Muscle of leg (tissue), 11 donors: ENCODE data around the gene OR5H15. TPM values are rescaled to one million over a fixed set of nuclear protein-coding genes. Genes with fewer than 3 reads are reported as not detected.
"Not testable (repeated sequence)": the region's sequence is repeated elsewhere in the genome, so short reads cannot be mapped to it uniquely, and the experiment has no call there.

Source experiments
- DNase-seq: peaks from one replicate; pipeline ENCODE4 v3.0.0; 2013
- H3K27ac ChIP-seq: one replicate; pipeline ENCODE4 v1.5.1; 2013; ENCODE audit warnings: mild to moderate bottlenecking, low read length, control low read depth
- H3K27me3 ChIP-seq: one replicate; pipeline ENCODE4 v1.6.1; 2013; ENCODE audit warnings: low read length; ENCODE audit not compliant: control insufficient read depth, insufficient read depth
- H3K36me3 ChIP-seq: one replicate; pipeline ENCODE4 v1.6.1; 2013; ENCODE audit warnings: low read length; ENCODE audit not compliant: control insufficient read depth, insufficient read depth
- H3K4me1 ChIP-seq: one replicate; pipeline ENCODE4 v1.6.1; 2013; ENCODE audit warnings: low read length; ENCODE audit not compliant: control insufficient read depth, insufficient read depth
- H3K4me3 ChIP-seq: one replicate; pipeline ENCODE4 v1.5.1; 2013; ENCODE audit warnings: low read length, control low read depth
- H3K9me3 ChIP-seq: replicated peaks from 2 replicates; pipeline ENCODE4 v1.6.1; 2013; ENCODE audit warnings: low read depth, low read length; ENCODE audit not compliant: control insufficient read depth
- WGBS: methylation state at CpG from one replicate; pipeline ENCODE4 v1.1.5; 2013; ENCODE audit warnings: missing lambda C conversion rate; ENCODE audit not compliant: insufficient coverage; 5-methylcytosine and 5-hydroxymethylcytosine counted together
- polyA plus RNA-seq, 8 donors: library from polyadenylated mRNA; unstranded; fragments of 120-200 nt; gene quantifications; one replicate each; pipeline versions ENCODE4 v1.2.1 to v1.2.3, GENCODE V29; 2013; ENCODE audit warnings: inconsistent platforms in 1 of 8, low replicate concordance in 1 of 8; ENCODE audit not compliant: insufficient read length in 8 of 8, insufficient read depth in 1 of 8
- total RNA-seq: library from RNA; stranded (reverse); fragments of 120-200 nt; gene quantifications from one replicate; pipeline ENCODE4 v1.2.4, GENCODE V29; 2013

OR5H15 gene
- total and polyA plus RNA-seq, 9 donors = not detected

DNA sequence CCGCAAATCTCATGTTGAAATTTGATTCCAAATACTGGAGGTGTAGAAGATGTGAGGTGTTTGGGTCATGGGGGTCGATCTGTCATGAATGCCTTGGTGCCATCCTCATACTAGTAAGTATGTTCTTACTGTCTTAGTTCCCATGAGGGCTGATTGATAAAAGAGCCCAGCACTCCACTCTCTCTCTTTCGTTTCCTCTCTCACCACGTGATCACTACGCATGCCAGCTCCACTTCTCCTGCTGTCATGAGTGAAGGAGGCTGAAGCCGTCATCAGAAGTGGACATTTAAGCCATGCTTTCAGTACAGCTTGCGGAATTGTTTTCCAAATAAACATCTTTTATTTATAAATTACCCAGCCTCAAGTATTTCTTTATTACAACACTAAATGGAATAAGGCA lies 6.1 kb downstream of the OR5H15 start:
- H3K36me3 ChIP-seq = no peaks in the 10 kb centered on the region
- no peak overlapping the region for H3K4me3 ChIP-seq
- H3K27me3 ChIP-seq = no peaks in the 10 kb centered on the region
- 86% methylated on average over 3 of the region's 7 CpGs for WGBS
- DNase-seq = no peak
- H3K4me1 ChIP-seq = no peaks in the 10 kb centered on the region
- H3K27ac ChIP-seq = no peak overlapping the region
- H3K9me3 ChIP-seq = no peaks in the 10 kb centered on the region

DNA sequence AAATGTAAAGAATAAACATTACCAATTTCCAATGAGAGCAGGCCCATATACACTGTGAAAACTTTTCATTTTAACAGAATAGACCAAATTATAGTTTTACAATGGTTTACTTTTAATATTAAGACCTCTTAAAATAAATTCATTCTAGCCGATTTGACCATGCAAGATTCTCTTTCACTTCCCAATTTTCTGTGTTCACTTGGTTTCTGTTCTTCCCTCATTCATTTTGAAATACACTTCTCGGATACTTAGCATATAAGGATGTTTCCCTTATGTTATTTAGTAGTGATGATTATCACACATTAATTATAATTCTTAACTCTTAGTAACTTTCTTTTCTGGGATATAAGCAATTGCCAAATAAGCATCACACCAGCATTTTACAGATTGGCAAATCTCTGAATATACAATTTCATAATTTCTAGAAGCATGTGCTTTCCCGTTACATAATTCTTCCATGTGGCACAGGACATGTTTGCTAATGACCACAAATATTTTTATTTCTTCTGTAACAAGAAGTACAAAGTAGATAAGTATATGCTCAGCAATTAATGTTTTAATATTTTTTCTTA lies 13.9 kb downstream of the OR5H15 start:
- H3K36me3 ChIP-seq = no peaks in the 10 kb centered on the region
- no peaks in the 10 kb centered on the region for H3K4me1 ChIP-seq
- H3K27me3 ChIP-seq = no peaks in the 10 kb centered on the region
- no peak overlapping the region for H3K4me3 ChIP-seq
- WGBS = no CpG with 5 or more reads among the region's 3 CpGs
- no peak overlapping the region for H3K27ac ChIP-seq
- no peak for DNase-seq
- H3K9me3 ChIP-seq = no peaks in the 10 kb centered on the region

DNA sequence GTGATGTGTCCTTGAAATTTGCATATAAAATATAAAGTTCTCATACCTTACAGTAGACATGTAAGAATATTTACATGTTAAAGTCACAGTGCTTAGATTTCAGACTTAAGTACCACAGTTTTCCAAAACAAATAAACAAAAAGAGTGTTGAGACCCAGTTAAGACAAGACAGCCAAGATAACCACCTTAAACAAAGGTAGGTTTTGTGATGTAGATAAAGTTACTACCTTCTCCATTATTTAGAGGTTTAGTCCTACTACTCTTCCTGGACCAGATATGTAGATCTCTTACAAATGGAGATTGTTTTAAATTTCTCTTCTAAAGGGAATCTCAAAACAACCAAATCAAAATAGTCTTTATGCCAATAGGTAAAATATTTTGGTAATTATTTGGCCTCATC lies 15.7 kb downstream of the OR5H15 start:
- no peak overlapping the region for H3K4me3 ChIP-seq
- H3K9me3 ChIP-seq = no peaks in the 10 kb centered on the region
- H3K36me3 ChIP-seq = no peaks in the 10 kb centered on the region
- no peak overlapping the region for H3K27ac ChIP-seq
- H3K4me1 ChIP-seq = no peaks in the 10 kb centered on the region
- DNase-seq = no peak
- no peaks in the 10 kb centered on the region for H3K27me3 ChIP-seq

- Histone ChIP-seq H3K4me1 (no peaks in the 10 kb centered on the region), H3K27ac (no peak overlapping the region), H3K9me3 (no peaks in the 10 kb centered on the region), H3K4me3 (no peak overlapping the region), H3K27me3 (no peaks in the 10 kb centered on the region), H3K36me3 (no peaks in the 10 kb centered on the region)
- DNase-seq = peak; percentile 5
Observed at GRCh38 chr3:98185180-98185579, 18.7 kb downstream of the OR5H15 start.

GRCh38 chr3:98188545-98188944 lies 22.0 kb downstream of the OR5H15 start:
- H3K4me3 ChIP-seq = no peak overlapping the region
- H3K27me3 ChIP-seq = no peaks in the 10 kb centered on the region
- DNase-seq = peak; percentile 2
- WGBS = 10% methylated on average over 2 of the region's 3 CpGs
- H3K36me3 ChIP-seq = no peaks in the 10 kb centered on the region
- H3K27ac ChIP-seq = no peak overlapping the region
- H3K4me1 ChIP-seq = no peaks in the 10 kb centered on the region
- H3K9me3 ChIP-seq = no peaks in the 10 kb centered on the region

- H3K4me3 ChIP-seq, H3K27ac ChIP-seq, H3K36me3 ChIP-seq, DNase-seq, H3K9me3 ChIP-seq, H3K27me3 ChIP-seq, H3K4me1 ChIP-seq: not testable (repeated sequence)
Observed at GRCh38 chr3:98190911-98191310, 24.4 kb downstream of the OR5H15 start.

DNA sequence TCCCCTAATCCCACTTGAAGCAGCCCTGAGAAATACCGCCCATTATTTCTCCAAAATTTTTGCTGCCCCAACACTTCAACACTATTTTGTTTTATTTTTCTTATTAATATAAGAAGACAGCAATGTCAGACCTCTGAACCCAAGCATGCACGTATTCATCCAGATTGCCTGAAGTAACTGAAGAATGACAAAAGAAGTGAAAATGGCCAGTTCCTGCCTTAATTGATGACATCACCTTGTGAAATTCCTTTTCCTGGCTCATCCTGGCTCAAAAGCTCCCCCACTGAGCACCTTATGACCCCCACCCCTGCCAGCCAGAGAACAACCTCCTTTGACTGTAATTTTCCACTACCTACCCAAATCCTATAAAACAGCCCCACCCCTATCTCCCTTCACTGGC lies 29.8 kb downstream of the OR5H15 start:
- H3K27ac ChIP-seq, H3K27me3 ChIP-seq, H3K9me3 ChIP-seq, H3K4me1 ChIP-seq, DNase-seq, H3K4me3 ChIP-seq, H3K36me3 ChIP-seq: not testable (repeated sequence)
- 67% methylated on average over 1 of the region's 2 CpGs for WGBS

- Histone ChIP-seq H3K36me3 (no peaks in the 10 kb centered on the region), H3K4me1 (no peaks in the 10 kb centered on the region), H3K4me3 (no peak overlapping the region), H3K27me3 (no peaks in the 10 kb centered on the region), H3K9me3 (no peaks in the 10 kb centered on the region), H3K27ac (no peak overlapping the region)
- no peak for DNase-seq
- WGBS = no CpG with 5 or more reads among the region's 1 CpG
Observed at GRCh38 chr3:98199020-98199419, 32.5 kb downstream of the OR5H15 start.

DNA sequence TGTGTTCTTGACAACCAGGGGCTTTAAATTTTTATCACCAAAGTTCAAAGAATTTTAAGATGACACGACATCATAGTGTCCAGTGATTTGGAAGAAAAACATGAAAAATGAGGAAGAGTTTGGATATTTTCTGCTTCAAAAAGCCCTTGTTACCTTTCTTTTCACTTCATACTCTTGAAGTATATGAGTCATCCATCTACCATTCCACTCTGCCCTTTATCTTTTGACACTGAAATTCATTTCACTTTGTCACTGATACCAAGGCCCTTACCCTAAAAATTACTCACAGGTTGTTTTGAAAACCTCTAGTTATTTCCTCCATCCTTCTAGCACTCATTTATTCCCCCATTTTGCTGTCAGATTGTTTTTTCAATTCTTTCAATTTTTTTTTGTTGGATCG lies 42.7 kb downstream of the OR5H15 start:
- no peaks in the 10 kb centered on the region for H3K36me3 ChIP-seq
- H3K4me1 ChIP-seq = no peaks in the 10 kb centered on the region
- WGBS = no CpG with 5 or more reads among the region's 2 CpGs
- H3K9me3 ChIP-seq = no peaks in the 10 kb centered on the region
- DNase-seq = no peak
- no peak overlapping the region for H3K4me3 ChIP-seq
- no peaks in the 10 kb centered on the region for H3K27me3 ChIP-seq
- H3K27ac ChIP-seq = no peak overlapping the region

DNA sequence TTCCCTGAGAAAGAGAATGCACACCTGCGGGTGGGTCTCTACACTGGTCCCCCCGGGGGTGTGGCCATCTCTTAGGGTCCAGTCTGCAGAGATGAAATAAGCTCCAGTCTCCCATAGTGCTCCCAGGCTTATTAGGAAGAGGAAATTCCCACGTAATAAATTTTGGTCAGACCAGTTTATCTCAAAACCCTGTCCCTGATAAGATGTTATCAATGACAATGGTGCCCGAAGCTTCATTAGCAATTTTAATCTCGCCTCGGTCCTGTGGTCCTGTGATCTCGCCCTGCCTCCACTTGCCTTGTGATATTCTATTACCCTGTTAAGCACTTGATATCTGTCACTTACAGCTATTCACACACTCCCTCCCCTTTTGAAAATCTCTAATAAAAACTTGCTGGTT lies 46.8 kb downstream of the OR5H15 start:
- DNase-seq = no peak
- Histone ChIP-seq H3K27ac (no peak overlapping the region), H3K27me3 (no peaks in the 10 kb centered on the region), H3K4me1 (no peaks in the 10 kb centered on the region), H3K4me3 (no peak overlapping the region), H3K36me3 (no peaks in the 10 kb centered on the region), H3K9me3 (no peaks in the 10 kb centered on the region)
- 38% methylated on average over 4 of the region's 7 CpGs for WGBS

GRCh38 chr3:98215051-98215450 lies 48.6 kb downstream of the OR5H15 start:
- H3K36me3 ChIP-seq = no peaks in the 10 kb centered on the region
- no peak overlapping the region for H3K27ac ChIP-seq
- DNase-seq = no peak
- no peaks in the 10 kb centered on the region for H3K4me1 ChIP-seq
- H3K4me3 ChIP-seq = no peak overlapping the region
- H3K27me3 ChIP-seq = no peaks in the 10 kb centered on the region
- H3K9me3 ChIP-seq = no peaks in the 10 kb centered on the region
- 62% methylated on average over 3 of the region's 3 CpGs for WGBS
